Sigmoid colon (tissue), 3 donors: ENCODE measurements around the gene AP1G2.

Source experiments
- CTCF ChIP-seq, 4 experiments: fragments of 450-650 bp in 3 of 4; fragments of 200-600 bp in 1 of 4; IDR thresholded peaks; one replicate each; pipeline ENCODE4 v1.5.1; 2016 to 2019; ENCODE audit warnings: antibody characterized with exemption in 4 of 4, mild to moderate bottlenecking in 3 of 4, moderate library complexity in 2 of 4
- POLR2A ChIP-seq, 2 donors: fragments of 450-650 bp; IDR thresholded peaks; one replicate each; pipeline ENCODE4 v1.6.1; 2016; ENCODE audit warnings: antibody characterized with exemption in 2 of 2, mild to moderate bottlenecking in 2 of 2, moderate library complexity in 2 of 2

- TF ChIP-seq CTCF (IDR thresholded peaks at IDR 0.05) (no peak), POLR2A (IDR thresholded peaks at IDR 0.05) (no peak)
Measured at GRCh38 chr14:23523229-23524016, 44.2 kb downstream of the AP1G2 start.
